Measurements from ENCODE around the gene POR.

DNA sequence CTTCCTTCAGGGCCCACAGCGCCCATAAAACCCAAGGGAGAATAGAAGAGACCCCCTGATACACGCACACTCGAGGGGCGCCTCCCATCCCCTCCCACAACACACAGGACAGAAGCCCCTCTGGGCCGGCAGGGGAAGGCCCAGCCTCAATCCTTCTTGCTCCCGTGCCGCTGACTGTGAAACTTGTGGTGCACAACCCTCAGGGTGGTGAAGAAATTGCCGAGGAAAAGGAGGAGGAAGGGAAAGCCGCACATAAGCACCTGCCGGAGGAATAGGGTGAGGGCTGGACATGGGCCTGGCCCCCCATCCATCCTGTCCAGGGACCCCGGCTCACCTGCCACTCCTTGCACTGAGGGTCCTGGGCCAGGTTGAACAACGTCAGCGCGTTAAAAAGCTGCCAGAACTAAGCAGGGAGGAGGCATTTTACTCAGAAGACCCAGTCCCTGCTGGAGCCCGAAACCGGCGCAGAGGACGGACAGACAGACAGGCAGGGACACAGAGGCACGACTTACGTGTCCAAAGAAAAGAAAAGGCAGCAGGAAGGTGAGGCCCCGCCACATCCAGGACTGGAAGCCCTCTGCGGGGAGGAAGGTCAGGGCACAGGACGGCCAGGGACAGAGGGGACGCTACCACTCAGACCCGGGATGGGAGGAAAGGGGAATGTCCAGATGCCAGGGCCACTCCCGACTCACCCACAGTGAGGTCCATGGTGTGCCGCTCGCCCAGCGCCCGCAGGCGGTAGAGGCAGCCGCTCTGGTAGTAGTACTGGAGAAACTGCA is 72.3 kb downstream of the POR start:
- TF ChIP-seq, protein P1, sequence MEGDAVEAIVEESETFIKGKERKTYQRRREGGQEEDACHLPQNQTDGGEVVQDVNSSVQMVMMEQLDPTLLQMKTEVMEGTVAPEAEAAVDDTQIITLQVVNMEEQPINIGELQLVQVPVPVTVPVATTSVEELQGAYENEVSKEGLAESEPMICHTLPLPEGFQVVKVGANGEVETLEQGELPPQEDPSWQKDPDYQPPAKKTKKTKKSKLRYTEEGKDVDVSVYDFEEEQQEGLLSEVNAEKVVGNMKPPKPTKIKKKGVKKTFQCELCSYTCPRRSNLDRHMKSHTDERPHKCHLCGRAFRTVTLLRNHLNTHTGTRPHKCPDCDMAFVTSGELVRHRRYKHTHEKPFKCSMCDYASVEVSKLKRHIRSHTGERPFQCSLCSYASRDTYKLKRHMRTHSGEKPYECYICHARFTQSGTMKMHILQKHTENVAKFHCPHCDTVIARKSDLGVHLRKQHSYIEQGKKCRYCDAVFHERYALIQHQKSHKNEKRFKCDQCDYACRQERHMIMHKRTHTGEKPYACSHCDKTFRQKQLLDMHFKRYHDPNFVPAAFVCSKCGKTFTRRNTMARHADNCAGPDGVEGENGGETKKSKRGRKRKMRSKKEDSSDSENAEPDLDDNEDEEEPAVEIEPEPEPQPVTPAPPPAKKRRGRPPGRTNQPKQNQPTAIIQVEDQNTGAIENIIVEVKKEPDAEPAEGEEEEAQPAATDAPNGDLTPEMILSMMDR (conservative IDR thresholded peaks at IDR 0.05), result no peak
- TF ChIP-seq EZH2 (IDR thresholded peaks at IDR 0.05; ENCODE audit: low read depth), result no peak

Data from PC-9 (cell line).